Measurements from ENCODE around the gene DROSHA.

DROSHA gene

GRCh38 chr5:31531888-31532547 is at the start of gene DROSHA, which contains the start of gene C5orf22:
DROSHA (minus strand) TSS chr5:31532093; CDS start chr5:31529059, 3,034 bp downstream.
C5orf22 (plus strand) TSS chr5:31532301; CDS start chr5:31532393, 92 bp downstream.
- Histone ChIP-seq H3K4me2 (ENCODE audit: insufficient read depth, low read length) (peak within 1 kb of the TSS; percentile 80), H3K9me3 (ENCODE audit: insufficient read depth, low read length, severe bottlenecking) (no peaks in the 10 kb centered on the region), H3K79me2 (ENCODE audit: insufficient read depth, low read length) (peaks cover 68% of the 10 kb centered on the region), H3K27me3 (ENCODE audit: insufficient read depth, low read length, poor library complexity) (no peaks in the 10 kb centered on the region), H3K4me1 (ENCODE audit: insufficient read depth, low read length) (peaks cover 38% of the 10 kb centered on the region), H3K27ac (ENCODE audit: low read length) (peak within 1 kb of the TSS; percentile 85), H3K9ac (ENCODE audit: low read depth, low read length) (peak within 1 kb of the TSS; percentile 86), H3K4me3 (ENCODE audit: low read depth in 1 of 2, low read length in 2 of 2) (peak within 1 kb of the TSS; percentile 64 to 84), H3K36me3 (ENCODE audit: insufficient read depth, low read length) (peaks cover 52% of the 10 kb centered on the region), H2AFZ (ENCODE audit: low read depth, low read length) (peak within 1 kb of the TSS; percentile 96), H4K20me1 (ENCODE audit: insufficient read depth, low read length) (peaks cover 13% of the 10 kb centered on the region)
- ATAC-seq (ENCODE audit: insufficient read depth, low read depth) (peak; percentile 96), DNase-seq (peak; percentile 96)
- TF ChIP-seq EZH2 (IDR thresholded peaks at IDR 0.05; ENCODE audit: borderline replicate concordance, low read depth, low read length, severe bottlenecking) (no peak), CTCF (IDR thresholded peaks at IDR 0.05; ENCODE audit: borderline replicate concordance, extremely low read depth, low read length, poor library complexity, severe bottlenecking) (peak; percentile 36)

- Histone ChIP-seq H3K4me1 (ENCODE audit: insufficient read depth, low read length) (no peaks in the 10 kb centered on the region), H3K79me2 (ENCODE audit: insufficient read depth, low read length) (no peaks in the 10 kb centered on the region), H3K9ac (ENCODE audit: low read depth, low read length) (no peak overlapping the region), H4K20me1 (ENCODE audit: insufficient read depth, low read length) (no peaks in the 10 kb centered on the region), H3K4me3 (ENCODE audit: low read depth in 1 of 2, low read length in 2 of 2) (no peak overlapping the region), H3K27me3 (ENCODE audit: insufficient read depth, low read length, poor library complexity) (peaks cover 3% of the 10 kb centered on the region), H3K27ac (ENCODE audit: low read length) (no peak overlapping the region), H3K9me3 (ENCODE audit: insufficient read depth, low read length, severe bottlenecking) (no peaks in the 10 kb centered on the region), H2AFZ (ENCODE audit: low read depth, low read length) (no peak overlapping the region), H3K4me2 (ENCODE audit: insufficient read depth, low read length) (no peak overlapping the region), H3K36me3 (ENCODE audit: insufficient read depth, low read length) (no peaks in the 10 kb centered on the region)
- TF ChIP-seq CTCF (IDR thresholded peaks at IDR 0.05; ENCODE audit: borderline replicate concordance, extremely low read depth, low read length, poor library complexity, severe bottlenecking) (no peak), EZH2 (IDR thresholded peaks at IDR 0.05; ENCODE audit: borderline replicate concordance, low read depth, low read length, severe bottlenecking) (no peak)
- ATAC-seq (ENCODE audit: insufficient read depth, low read depth), result no peak
- DNase-seq, result no peak
These were observed 47.7 kb upstream of the DROSHA start for GRCh38 chr5:31579558-31579957.

GRCh38 chr5:31577438-31577837 is 45.5 kb upstream of the DROSHA start:
- no peaks in the 10 kb centered on the region for H3K9me3 ChIP-seq (ENCODE audit: insufficient read depth, low read length, severe bottlenecking)
- DNase-seq (no peak), ATAC-seq (ENCODE audit: insufficient read depth, low read depth) (no peak)
- H3K27me3 ChIP-seq (ENCODE audit: insufficient read depth, low read length, poor library complexity), result peaks cover 3% of the 10 kb centered on the region
- H4K20me1 ChIP-seq (ENCODE audit: insufficient read depth, low read length), result no peaks in the 10 kb centered on the region
- H3K4me1 ChIP-seq (ENCODE audit: insufficient read depth, low read length), result no peaks in the 10 kb centered on the region
- no peak overlapping the region for H3K4me2 ChIP-seq (ENCODE audit: insufficient read depth, low read length)
- H3K79me2 ChIP-seq (ENCODE audit: insufficient read depth, low read length), result no peaks in the 10 kb centered on the region
- H2AFZ ChIP-seq (ENCODE audit: low read depth, low read length), result no peak overlapping the region
- no peak for TF ChIP-seq CTCF (IDR thresholded peaks at IDR 0.05; ENCODE audit: borderline replicate concordance, extremely low read depth, low read length, poor library complexity, severe bottlenecking)
- no peak for TF ChIP-seq EZH2 (IDR thresholded peaks at IDR 0.05; ENCODE audit: borderline replicate concordance, low read depth, low read length, severe bottlenecking)
- H3K4me3 ChIP-seq (ENCODE audit: low read depth in 1 of 2, low read length in 2 of 2), result no peak overlapping the region
- no peaks in the 10 kb centered on the region for H3K36me3 ChIP-seq (ENCODE audit: insufficient read depth, low read length)
- no peak overlapping the region for H3K27ac ChIP-seq (ENCODE audit: low read length)
- H3K9ac ChIP-seq (ENCODE audit: low read depth, low read length), result no peak overlapping the region

All from DND-41 (cell line).